ENCODE measurements around the gene NEURL1.

DNA sequence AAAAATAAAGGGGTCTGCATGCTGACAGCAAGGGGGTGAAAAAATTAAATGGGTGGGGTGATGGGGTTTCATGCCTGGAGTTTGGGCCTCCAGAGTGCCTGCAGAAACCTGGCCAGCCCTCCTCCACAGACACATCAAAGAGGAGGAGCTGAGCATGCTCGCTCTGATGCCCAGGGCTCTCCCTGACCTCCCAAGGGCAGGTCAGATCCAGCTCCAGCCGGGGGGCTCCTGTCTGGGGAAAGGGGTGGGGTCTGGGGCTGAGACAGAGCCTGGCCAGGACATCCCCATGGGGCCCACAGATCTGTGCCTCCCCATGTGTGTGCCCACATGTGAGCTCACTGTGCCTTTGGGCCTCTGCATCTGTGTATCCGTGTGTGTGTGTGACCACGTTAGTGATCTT is 33.9 kb upstream of the NEURL1 start:
- TF ChIP-seq GABPA (IDR thresholded peaks at IDR 0.05; ENCODE audit: low read depth) (no peak), CBFB (IDR thresholded peaks at IDR 0.05; ENCODE audit: low read depth) (no peak), ATF7 (IDR thresholded peaks at IDR 0.05; ENCODE audit: low read depth) (no peak), POLR2AphosphoS5 (IDR thresholded peaks at IDR 0.05; ENCODE audit: low read length) (no peak), ZNF274 (IDR thresholded peaks at IDR 0.05; ENCODE audit: insufficient read depth, insufficient read length) (no peak)
- TF ChIP-seq, protein P1, sequence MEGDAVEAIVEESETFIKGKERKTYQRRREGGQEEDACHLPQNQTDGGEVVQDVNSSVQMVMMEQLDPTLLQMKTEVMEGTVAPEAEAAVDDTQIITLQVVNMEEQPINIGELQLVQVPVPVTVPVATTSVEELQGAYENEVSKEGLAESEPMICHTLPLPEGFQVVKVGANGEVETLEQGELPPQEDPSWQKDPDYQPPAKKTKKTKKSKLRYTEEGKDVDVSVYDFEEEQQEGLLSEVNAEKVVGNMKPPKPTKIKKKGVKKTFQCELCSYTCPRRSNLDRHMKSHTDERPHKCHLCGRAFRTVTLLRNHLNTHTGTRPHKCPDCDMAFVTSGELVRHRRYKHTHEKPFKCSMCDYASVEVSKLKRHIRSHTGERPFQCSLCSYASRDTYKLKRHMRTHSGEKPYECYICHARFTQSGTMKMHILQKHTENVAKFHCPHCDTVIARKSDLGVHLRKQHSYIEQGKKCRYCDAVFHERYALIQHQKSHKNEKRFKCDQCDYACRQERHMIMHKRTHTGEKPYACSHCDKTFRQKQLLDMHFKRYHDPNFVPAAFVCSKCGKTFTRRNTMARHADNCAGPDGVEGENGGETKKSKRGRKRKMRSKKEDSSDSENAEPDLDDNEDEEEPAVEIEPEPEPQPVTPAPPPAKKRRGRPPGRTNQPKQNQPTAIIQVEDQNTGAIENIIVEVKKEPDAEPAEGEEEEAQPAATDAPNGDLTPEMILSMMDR (IDR thresholded peaks at IDR 0.05 in 2 of 3, conservative IDR thresholded peaks at IDR 0.05 in 1 of 3; ENCODE audit: control insufficient read depth in 2 of 3, extremely low read depth in 1 of 3, insufficient read depth in 1 of 3, low read depth in 3 of 3, low read length in 3 of 3): no peak

All from GM12878 (cell line).